Upper lobe of left lung (tissue), 6 donors: ENCODE measurements around the gene GARNL3. TPM values are rescaled to one million over a fixed set of nuclear protein-coding genes. Genes with fewer than 3 reads are reported as not detected.

Experiments used
- ATAC-seq, 2 donors: fragments of 200-7000 bp; cut with Tn5 transposase; one replicate each; pipeline ENCODE4 v1.9.1; 2022; ENCODE audit warnings: mild to moderate bottlenecking in 2 of 2, moderate library complexity in 2 of 2; ENCODE audit not compliant: low FRiP score in 2 of 2
- DNase-seq, 2 donors: peaks; one replicate each; pipeline ENCODE4 v3.0.0-alpha.2; 2019 to 2020
- H3K27ac ChIP-seq, 4 donors: fragments of 200-600 bp; sonication (generic); one replicate each; pipeline ENCODE4 v1.5.1; 2016 to 2019
- H3K27me3 ChIP-seq, 4 donors: fragments of 200-600 bp; sonication (generic); one replicate each; pipeline ENCODE4 v1.5.1; 2017 to 2019
- H3K36me3 ChIP-seq, 4 donors: fragments of 200-600 bp; sonication (generic); one replicate each; pipeline ENCODE4 v1.5.1; 2016 to 2019
- H3K4me1 ChIP-seq, 4 donors: fragments of 200-600 bp; sonication (generic); one replicate each; pipeline ENCODE4 v1.5.1; 2018 to 2019
- H3K4me3 ChIP-seq, 4 donors: fragments of 200-600 bp; sonication (generic); one replicate each; pipeline ENCODE4 v1.5.1; 2017 to 2019; ENCODE audit warnings: mild to moderate bottlenecking in 2 of 4, moderate library complexity in 1 of 4
- H3K9me3 ChIP-seq, 4 donors: fragments of 200-600 bp; sonication (generic); one replicate each; pipeline ENCODE4 v1.5.1; 2018 to 2019
- EP300 ChIP-seq, 4 donors: sonication (generic); formaldehyde crosslinking; IDR thresholded peaks; one replicate each; pipeline ENCODE4 v1.5.1; 2017; ENCODE audit warnings: antibody characterized with exemption in 4 of 4, control low read depth in 2 of 4
- POLR2A ChIP-seq, 4 donors: fragments of 450-650 bp; IDR thresholded peaks; one replicate each; pipeline ENCODE4 v1.5.1; 2016 to 2017; ENCODE audit warnings: antibody characterized with exemption in 4 of 4, mild to moderate bottlenecking in 2 of 4
- POLR2AphosphoS5 ChIP-seq, 2 donors: sonication (generic); formaldehyde crosslinking; IDR thresholded peaks; one replicate each; pipeline ENCODE4 v1.5.1; 2017; ENCODE audit warnings: antibody characterized with exemption in 2 of 2
- WGBS, 2 donors: methylation state at CpG; one replicate each; pipeline ENCODE4 v1.1.5; 2017 to 2018; 5-methylcytosine and 5-hydroxymethylcytosine counted together
- total RNA-seq, 6 donors: library from RNA; depleted of rRNA in 4 of 6; stranded (reverse); fragments of >200 nt in 4 of 6; gene quantifications; one replicate each; pipeline versions ENCODE4 v1.1.0 to v1.2.1, GENCODE V29; 2016 to 2021
- TF ChIP-seq, protein P1 (sequence below), 6 experiments: fragments of 450-650 bp in 4 of 6; fragments of 200-600 bp in 2 of 6; sonication (generic) in 2 of 6; IDR thresholded peaks; one replicate each; pipeline ENCODE4 v1.5.1; 2016 to 2019; ENCODE audit warnings: antibody characterized with exemption in 6 of 6
- donor health status: DM: no; HTN: no; CAD: no; lungs with moderate emphysema.
- donor health status: DM: no; HTN: yes; CAD: no; lungs with severe emphysema.

GARNL3 gene
- total RNA-seq, 6 donors from 2014 or later: 3.1 to 37.7 (median 7.0) TPM

DNA sequence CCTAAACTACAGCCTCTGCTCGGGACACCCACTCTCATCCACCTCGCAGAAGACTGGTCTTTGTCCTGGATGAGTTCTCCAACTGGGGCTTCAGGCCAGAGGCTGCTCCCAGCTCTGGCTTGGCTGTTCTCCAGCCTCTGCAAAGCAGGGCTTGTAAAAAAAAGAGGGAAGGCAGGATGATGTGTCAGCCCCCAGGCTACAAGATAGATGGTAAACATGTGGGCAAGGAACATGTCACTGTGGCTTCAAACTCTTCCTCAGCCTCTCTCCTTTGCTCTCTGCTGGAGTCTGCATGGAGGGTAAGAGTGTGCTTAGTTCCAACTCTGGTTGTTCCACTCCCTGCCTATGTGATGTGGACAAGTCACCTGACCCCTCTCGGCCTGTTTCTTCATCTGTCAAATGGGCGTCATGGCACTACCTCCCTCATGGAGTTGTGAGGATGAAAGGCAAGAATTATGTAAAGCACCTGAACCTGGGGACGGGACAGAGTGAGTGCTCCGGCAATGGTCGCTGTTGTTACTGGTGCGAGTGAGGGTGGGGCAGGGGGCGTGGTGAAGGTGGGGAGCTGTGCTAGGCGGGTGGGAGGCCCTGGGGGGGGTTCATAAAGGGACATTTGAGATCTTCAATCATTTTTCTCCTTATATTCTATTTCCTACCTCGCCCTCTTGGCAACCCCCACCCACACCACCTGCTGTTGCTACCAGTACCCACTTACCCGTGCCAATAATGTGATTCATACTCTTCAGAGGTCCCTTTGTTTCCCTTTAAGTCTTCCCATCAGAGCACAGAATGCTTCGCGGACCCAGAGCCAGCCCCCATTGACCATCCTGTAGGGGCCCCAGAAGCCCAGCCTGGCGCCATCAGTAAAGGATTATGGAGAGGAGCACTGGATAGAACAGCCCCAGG, 152.8 kb downstream of the GARNL3 start:
- TF ChIP-seq POLR2A (IDR thresholded peaks at IDR 0.05): no peak
- TF ChIP-seq, protein P1, sequence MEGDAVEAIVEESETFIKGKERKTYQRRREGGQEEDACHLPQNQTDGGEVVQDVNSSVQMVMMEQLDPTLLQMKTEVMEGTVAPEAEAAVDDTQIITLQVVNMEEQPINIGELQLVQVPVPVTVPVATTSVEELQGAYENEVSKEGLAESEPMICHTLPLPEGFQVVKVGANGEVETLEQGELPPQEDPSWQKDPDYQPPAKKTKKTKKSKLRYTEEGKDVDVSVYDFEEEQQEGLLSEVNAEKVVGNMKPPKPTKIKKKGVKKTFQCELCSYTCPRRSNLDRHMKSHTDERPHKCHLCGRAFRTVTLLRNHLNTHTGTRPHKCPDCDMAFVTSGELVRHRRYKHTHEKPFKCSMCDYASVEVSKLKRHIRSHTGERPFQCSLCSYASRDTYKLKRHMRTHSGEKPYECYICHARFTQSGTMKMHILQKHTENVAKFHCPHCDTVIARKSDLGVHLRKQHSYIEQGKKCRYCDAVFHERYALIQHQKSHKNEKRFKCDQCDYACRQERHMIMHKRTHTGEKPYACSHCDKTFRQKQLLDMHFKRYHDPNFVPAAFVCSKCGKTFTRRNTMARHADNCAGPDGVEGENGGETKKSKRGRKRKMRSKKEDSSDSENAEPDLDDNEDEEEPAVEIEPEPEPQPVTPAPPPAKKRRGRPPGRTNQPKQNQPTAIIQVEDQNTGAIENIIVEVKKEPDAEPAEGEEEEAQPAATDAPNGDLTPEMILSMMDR (IDR thresholded peaks at IDR 0.05): no peak
- TF ChIP-seq EP300 (IDR thresholded peaks at IDR 0.05): no peak
- TF ChIP-seq POLR2AphosphoS5 (IDR thresholded peaks at IDR 0.05): no peak
- DNase-seq (no peak), ATAC-seq (peak in 1 of 2 donors; percentile 30)
- Histone ChIP-seq H3K4me1 (peaks cover 0 to 5% (median 2%) of the 10 kb centered on the region in 4 donors), H3K9me3 (no peaks in the 10 kb centered on the region), H3K36me3 (no peaks in the 10 kb centered on the region), H3K27ac (no peak overlapping the region), H3K27me3 (no peaks in the 10 kb centered on the region), H3K4me3 (no peak overlapping the region)
- 80 to 83% methylated on average over 15 of the region's 15 CpGs for WGBS, 2 donors

DNA sequence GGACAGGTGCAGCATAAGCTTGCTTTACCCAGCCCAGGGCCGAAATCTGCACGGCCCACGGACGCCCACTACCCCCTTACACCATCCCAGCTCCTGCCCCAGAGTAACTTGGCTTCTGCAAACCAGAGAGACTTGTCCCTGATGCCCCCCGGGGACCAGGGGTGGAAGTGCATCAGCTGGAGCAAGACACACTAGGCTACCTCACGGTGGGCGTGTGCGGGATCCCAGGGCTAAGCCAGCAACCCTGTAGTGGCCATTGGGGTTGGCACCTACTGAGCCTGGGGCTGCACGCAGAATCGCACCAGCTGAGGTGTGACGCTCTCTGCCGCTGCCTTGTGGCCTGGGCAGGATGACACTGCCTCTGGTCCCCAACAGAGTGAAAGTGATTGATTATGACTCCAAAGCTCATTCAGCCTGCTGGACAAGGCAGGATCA, 153.5 kb downstream of the GARNL3 start:
- Histone ChIP-seq H3K36me3 (no peaks in the 10 kb centered on the region), H3K27me3 (no peaks in the 10 kb centered on the region), H3K27ac (no peak overlapping the region), H3K4me1 (peaks cover 6 to 12% (median 9%) of the 10 kb centered on the region in 4 donors), H3K4me3 (no peak overlapping the region), H3K9me3 (no peaks in the 10 kb centered on the region)
- no peak for TF ChIP-seq POLR2A (IDR thresholded peaks at IDR 0.05)
- TF ChIP-seq POLR2AphosphoS5 (IDR thresholded peaks at IDR 0.05): no peak
- TF ChIP-seq, protein P1 (IDR thresholded peaks at IDR 0.05): peak in 3 of 6 experiments; percentile 10 to 33 (median 28)
- no peak for TF ChIP-seq EP300 (IDR thresholded peaks at IDR 0.05)
- DNase-seq (peak in 1 of 2 donors; percentile 36), ATAC-seq (peak; percentile 30 to 38)
- WGBS, 2 donors: 66% methylated on average over 12 of the region's 12 CpGs; no CpG with 5 or more reads in 1 of the 2 donors

DNA sequence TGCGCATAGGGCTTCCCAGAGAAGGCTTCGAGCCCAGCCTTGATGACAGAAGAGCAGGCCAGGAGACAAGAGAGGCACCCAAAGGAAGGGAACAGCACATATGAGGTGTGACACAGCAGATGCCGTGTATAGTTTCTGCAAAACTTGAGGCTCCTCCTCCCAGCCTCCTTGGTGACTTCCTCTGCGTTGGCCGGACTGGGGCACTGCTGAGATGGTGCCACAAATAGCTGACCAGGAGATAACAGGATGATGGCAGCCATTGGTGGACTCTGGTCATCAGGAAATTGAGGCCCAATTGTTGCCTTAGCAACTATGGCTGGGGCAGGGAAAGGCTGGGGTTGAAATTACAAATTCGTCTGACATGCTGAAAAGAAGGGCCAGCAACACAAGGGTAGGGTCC, 154.8 kb downstream of the GARNL3 start:
- 83 to 91% methylated on average over 4 to 6 of the region's 6 CpGs for WGBS, 2 donors
- Histone ChIP-seq H3K4me3 (no peak overlapping the region), H3K27ac (no peak overlapping the region), H3K27me3 (no peaks in the 10 kb centered on the region), H3K36me3 (no peaks in the 10 kb centered on the region), H3K9me3 (no peaks in the 10 kb centered on the region), H3K4me1 (peaks cover 12 to 17% (median 14%) of the 10 kb centered on the region in 4 donors)
- DNase-seq: no peak
- no peak for ATAC-seq
- no peak for TF ChIP-seq POLR2AphosphoS5 (IDR thresholded peaks at IDR 0.05)
- no peak for TF ChIP-seq POLR2A (IDR thresholded peaks at IDR 0.05)
- TF ChIP-seq, protein P1 (IDR thresholded peaks at IDR 0.05): no peak
- TF ChIP-seq EP300 (IDR thresholded peaks at IDR 0.05): no peak

DNA sequence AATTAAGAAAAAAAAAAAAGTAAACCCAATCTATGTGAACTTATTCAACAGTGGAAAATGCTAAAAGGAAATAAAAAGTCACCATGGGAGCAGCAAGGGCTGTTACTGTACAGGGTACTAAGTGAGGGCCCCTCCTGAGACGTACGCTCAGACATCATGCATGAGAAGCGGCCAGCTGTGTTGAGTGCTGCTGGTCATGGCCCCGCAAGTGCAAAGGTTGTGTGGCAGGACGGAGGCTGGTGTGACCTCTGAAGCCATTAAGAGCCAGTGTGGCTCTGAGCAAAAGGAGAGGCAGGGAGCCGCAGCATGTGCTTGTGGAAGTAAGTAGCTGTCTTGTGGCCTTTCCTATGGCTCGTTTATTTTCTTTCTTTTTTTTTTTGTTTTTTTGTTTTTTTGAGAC, 156.5 kb downstream of the GARNL3 start:
- DNase-seq: no peak
- Histone ChIP-seq H3K4me3 (no peak overlapping the region), H3K27me3 (no peaks in the 10 kb centered on the region), H3K27ac (no peak overlapping the region), H3K36me3 (no peaks in the 10 kb centered on the region), H3K9me3 (no peaks in the 10 kb centered on the region), H3K4me1 (peaks cover 23 to 33% (median 26%) of the 10 kb centered on the region in 4 donors)
- TF ChIP-seq, protein P1 (IDR thresholded peaks at IDR 0.05): no peak
- TF ChIP-seq EP300 (IDR thresholded peaks at IDR 0.05): no peak
- no peak for TF ChIP-seq POLR2AphosphoS5 (IDR thresholded peaks at IDR 0.05)
- TF ChIP-seq POLR2A (IDR thresholded peaks at IDR 0.05): no peak
- 86 to 87% methylated on average over 7 of the region's 7 CpGs for WGBS, 2 donors
- no peak for ATAC-seq
